OCI-LY7 (cell line): ENCODE results near the gene DAB1. TPM values are rescaled to one million over a fixed set of nuclear protein-coding genes. Genes with fewer than 3 reads are reported as not detected.

ENCODE experiments used
- BruUV-seq: library from RNA; stranded (reverse); fragments of 400-500 nt; replicated peaks from 2 replicates; lab custom pipeline; 2021; lab: Mats Ljungman, UMichigan
- CTCF ChIA-PET: fragments of 300-600 bp; sonication (Branson Sonifier 250); formaldehyde crosslinking; loops from one replicate; lab custom pipeline; 2022; ENCODE audit warnings: antibody characterized with exemption; ENCODE audit not compliant: unreplicated experiment; lab: Charles Lee
- POLR2A ChIA-PET: fragments of 300-600 bp; sonication (Branson Sonifier 250); formaldehyde crosslinking; loops from one replicate; lab custom pipeline; 2022; ENCODE audit warnings: antibody characterized with exemption; lab: Charles Lee
- DNase-seq: peaks from one replicate; pipeline ENCODE4 v3.0.0-alpha.2; 2015; ENCODE audit warnings: low spot score
- H2AFZ ChIP-seq: fragments of 200-600 bp; sonication (generic), shearing (Covaris generic); 2 replicates; pipeline ENCODE4 v1.6.1; 2014; ENCODE audit warnings: mild to moderate bottlenecking, antibody characterized with exemption, low read length, moderate library complexity
- H3K27ac ChIP-seq: fragments of 200-600 bp; sonication (generic); 2 replicates; pipeline ENCODE4 v1.5.1; 2014; ENCODE audit warnings: mixed run types, low read depth, mild to moderate bottlenecking, moderate library complexity, low read length, inconsistent platforms; ENCODE audit not compliant: poor library complexity, severe bottlenecking
- H3K36me3 ChIP-seq: fragments of 200-600 bp; sonication (generic); 2 replicates; pipeline ENCODE4 v1.6.1; 2014; ENCODE audit warnings: mild to moderate bottlenecking, antibody characterized with exemption, low read length, moderate library complexity, mixed read lengths; ENCODE audit not compliant: insufficient read depth
- H3K4me1 ChIP-seq: fragments of 200-600 bp; sonication (generic); 2 replicates; pipeline ENCODE4 v1.5.1; 2014; ENCODE audit warnings: mild to moderate bottlenecking, low read length; ENCODE audit not compliant: insufficient read depth, poor library complexity, severe bottlenecking
- H3K4me2 ChIP-seq: fragments of 200-600 bp; sonication (generic); 2 replicates; pipeline ENCODE4 v1.6.1; 2014; ENCODE audit warnings: mild to moderate bottlenecking, low read length
- H3K4me3 ChIP-seq: fragments of 200-600 bp; sonication (generic); 2 replicates; pipeline ENCODE4 v1.5.1; 2014; ENCODE audit warnings: mild to moderate bottlenecking, low read depth, low read length; ENCODE audit not compliant: poor library complexity, severe bottlenecking
- H3K79me2 ChIP-seq: fragments of 200-600 bp; sonication (generic); 2 replicates; pipeline ENCODE4 v1.6.1; 2016; ENCODE audit warnings: low read depth, mild to moderate bottlenecking, low read length, moderate library complexity, mixed read lengths; ENCODE audit not compliant: insufficient read depth
- H3K9me2 ChIP-seq: fragments of 200-600 bp; sonication (generic); 2 replicates; pipeline ENCODE4 v1.6.1; 2016; ENCODE audit warnings: mild to moderate bottlenecking, low read length, mixed read lengths; ENCODE audit not compliant: insufficient read depth
- H3K9me3 ChIP-seq: fragments of 200-600 bp; sonication (generic); 2 replicates; pipeline ENCODE4 v1.6.1; 2014; ENCODE audit warnings: mild to moderate bottlenecking, mixed run types, low read length, mixed read lengths
- H4K20me1 ChIP-seq: fragments of 200-600 bp; sonication (generic); 2 replicates; pipeline ENCODE4 v1.6.1; 2014; ENCODE audit warnings: mild to moderate bottlenecking, antibody characterized with exemption, low read length, moderate library complexity, mixed read lengths; ENCODE audit not compliant: insufficient read depth
- EZH2phosphoT487 ChIP-seq: fragments of 200-600 bp; sonication (generic); IDR thresholded peaks from 2 replicates; pipeline ENCODE4 v1.6.1; 2018; ENCODE audit warnings: low read depth, borderline replicate concordance, mild to moderate bottlenecking, mixed run types, antibody characterized with exemption, low read length, moderate library complexity, mixed read lengths
- intact Hi-C: fragments of 100-400 bp; cut with micrococcal nuclease; formaldehyde crosslinking; loops from one replicate; pipeline ENCODE4 v1.10.0; 2022; ENCODE audit not compliant: unreplicated experiment
- total RNA-seq, 2 experiments: library from RNA; depleted of rRNA in 1 of 2; stranded (reverse); fragments of >200 nt in 1 of 2; shearing (Covaris generic) in 1 of 2; gene quantifications; 2 replicates each; pipeline ENCODE4 v1.2.3, GENCODE V29; 2014 to 2022
- TF ChIP-seq, protein P1 (sequence below): fragments of 200-600 bp; sonication (generic); conservative IDR thresholded peaks from 2 replicates; pipeline ENCODE4 v1.5.1; 2014; ENCODE audit warnings: mild to moderate bottlenecking, antibody characterized with exemption, low read length, moderate library complexity, mixed read lengths

Gene DAB1
- total RNA-seq, 2 experiments from 2014 or later: not detected

GRCh38 chr1:57172040-57172439 lies 251.8 kb downstream of the DAB1 start:
- CTCF ChIA-PET: interaction anchor here (1.0 kb wide), 1 partner anchor 140 kb away, joined by 3 read pairs; no protein-coding TSS in a partner anchor
- POLR2A ChIA-PET: no interaction called here

DNA sequence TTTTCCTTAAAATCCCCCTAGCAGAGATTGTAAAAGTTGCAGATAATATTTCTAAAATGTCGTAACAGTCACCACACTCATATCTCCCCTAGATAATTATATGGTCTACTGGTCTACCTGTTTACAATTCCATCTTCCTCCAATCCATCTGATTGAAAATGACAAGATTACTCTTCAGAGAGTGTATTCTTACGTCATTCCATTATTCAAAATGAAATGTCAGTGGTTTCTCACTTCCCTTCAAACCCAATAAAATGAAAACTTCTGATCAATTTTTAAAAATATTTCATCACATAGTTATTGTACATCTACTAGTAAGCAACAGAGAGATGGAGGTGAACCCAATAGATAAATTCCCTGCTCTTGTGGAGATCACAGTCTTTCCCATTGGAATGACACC lies 255.9 kb downstream of the DAB1 start:
- Histone ChIP-seq H4K20me1 (no peaks in the 10 kb centered on the region), H3K9me3 (no peaks in the 10 kb centered on the region), H3K27ac (no peak overlapping the region), H3K4me3 (no peak overlapping the region), H3K4me2 (no peak overlapping the region), H3K36me3 (no peaks in the 10 kb centered on the region), H3K9me2 (no peaks in the 10 kb centered on the region), H3K4me1 (no peaks in the 10 kb centered on the region), H2AFZ (no peak overlapping the region), H3K79me2 (no peaks in the 10 kb centered on the region)
- ChIA-PET POLR2A (no interaction called here), CTCF (no interaction called here)
- no peak for DNase-seq
- BruUV-seq: no TSS peak
- intact Hi-C loops: no loop called here
- no peak for TF ChIP-seq EZH2phosphoT487
- TF ChIP-seq, protein P1, sequence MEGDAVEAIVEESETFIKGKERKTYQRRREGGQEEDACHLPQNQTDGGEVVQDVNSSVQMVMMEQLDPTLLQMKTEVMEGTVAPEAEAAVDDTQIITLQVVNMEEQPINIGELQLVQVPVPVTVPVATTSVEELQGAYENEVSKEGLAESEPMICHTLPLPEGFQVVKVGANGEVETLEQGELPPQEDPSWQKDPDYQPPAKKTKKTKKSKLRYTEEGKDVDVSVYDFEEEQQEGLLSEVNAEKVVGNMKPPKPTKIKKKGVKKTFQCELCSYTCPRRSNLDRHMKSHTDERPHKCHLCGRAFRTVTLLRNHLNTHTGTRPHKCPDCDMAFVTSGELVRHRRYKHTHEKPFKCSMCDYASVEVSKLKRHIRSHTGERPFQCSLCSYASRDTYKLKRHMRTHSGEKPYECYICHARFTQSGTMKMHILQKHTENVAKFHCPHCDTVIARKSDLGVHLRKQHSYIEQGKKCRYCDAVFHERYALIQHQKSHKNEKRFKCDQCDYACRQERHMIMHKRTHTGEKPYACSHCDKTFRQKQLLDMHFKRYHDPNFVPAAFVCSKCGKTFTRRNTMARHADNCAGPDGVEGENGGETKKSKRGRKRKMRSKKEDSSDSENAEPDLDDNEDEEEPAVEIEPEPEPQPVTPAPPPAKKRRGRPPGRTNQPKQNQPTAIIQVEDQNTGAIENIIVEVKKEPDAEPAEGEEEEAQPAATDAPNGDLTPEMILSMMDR: no peak

More at GRCh38 chr1:57172040-57172439, 251.8 kb downstream of the DAB1 start:
- H3K79me2 ChIP-seq: no peaks in the 10 kb centered on the region
- no peak overlapping the region for H2AFZ ChIP-seq
- no peak for DNase-seq
- TF ChIP-seq, protein P1: no peak
- no peaks in the 10 kb centered on the region for H3K9me2 ChIP-seq
- H3K27ac ChIP-seq: no peak overlapping the region
- no peaks in the 10 kb centered on the region for H3K4me1 ChIP-seq
- BruUV-seq: no TSS peak
- H3K4me2 ChIP-seq: no peak overlapping the region
- H3K4me3 ChIP-seq: no peak overlapping the region
- H4K20me1 ChIP-seq: no peaks in the 10 kb centered on the region
- no peaks in the 10 kb centered on the region for H3K36me3 ChIP-seq
- intact Hi-C loops: no loop called here
- H3K9me3 ChIP-seq: no peaks in the 10 kb centered on the region

DNA sequence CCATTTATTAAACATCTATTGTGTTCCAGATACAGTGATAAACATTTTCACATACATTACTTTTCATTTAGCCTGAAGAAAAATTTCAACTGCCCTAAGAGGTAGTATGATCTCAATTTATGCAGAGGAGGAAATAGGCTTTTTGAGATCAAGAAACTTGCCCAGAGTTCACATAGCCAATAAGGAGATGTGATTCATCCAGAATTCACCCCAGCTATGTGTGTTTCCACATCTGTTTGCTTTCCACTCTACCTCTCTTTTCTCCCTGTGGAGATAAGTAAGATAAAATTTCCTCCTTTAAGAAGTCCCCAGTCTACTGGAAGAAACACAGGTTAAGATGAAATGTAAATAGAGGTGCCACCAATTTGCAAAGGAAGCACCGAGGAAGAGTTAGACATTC lies 258.3 kb downstream of the DAB1 start:
- Histone ChIP-seq H3K4me2 (no peak overlapping the region), H3K27ac (no peak overlapping the region), H3K4me3 (no peak overlapping the region), H3K9me2 (no peaks in the 10 kb centered on the region), H2AFZ (no peak overlapping the region), H3K9me3 (no peaks in the 10 kb centered on the region), H3K4me1 (no peaks in the 10 kb centered on the region), H4K20me1 (no peaks in the 10 kb centered on the region), H3K36me3 (no peaks in the 10 kb centered on the region), H3K79me2 (no peaks in the 10 kb centered on the region)
- intact Hi-C loops: no loop called here
- CTCF ChIA-PET: no interaction called here
- POLR2A ChIA-PET: no interaction called here
- no peak for DNase-seq
- BruUV-seq: no TSS peak
- TF ChIP-seq, protein P1: no peak
- TF ChIP-seq EZH2phosphoT487: no peak
